ENCODE data around the gene STRIP1. TPM values are rescaled to one million over a fixed set of nuclear protein-coding genes. Genes with fewer than 3 reads are reported as not detected.

The STRIP1 gene
- total and polyA plus RNA-seq, 2 donors (not counting 1 experiment from before 2014, with no cell fraction given), result 17.2 to 43.8 TPM

GRCh38 chr1:110006516-110006915, 27.9 kb upstream of the STRIP1 start:
- no peak overlapping the region for H3K27ac ChIP-seq (ENCODE audit: insufficient read depth, low read length)

GRCh38 chr1:110007046-110007830, 27.2 kb upstream of the STRIP1 start:
- no peak for TF ChIP-seq EZH2 (IDR thresholded peaks at IDR 0.05; ENCODE audit: low read length, missing control alignments)
- no peak for TF ChIP-seq CTCF (conservative IDR thresholded peaks at IDR 0.05 in 1 of 2, IDR thresholded peaks at IDR 0.05 in 1 of 2; ENCODE audit: low read depth in 1 of 2, low read length in 2 of 2)
- Histone ChIP-seq H3K4me1 (ENCODE audit: control insufficient read depth, extremely low read depth, insufficient read depth, low read length) (peaks cover 22% of the 10 kb centered on the region), H3K27me3 (ENCODE audit: control insufficient read depth, insufficient read depth, low read length) (no peaks in the 10 kb centered on the region), H4K20me1 (ENCODE audit: control insufficient read depth, extremely low read depth, insufficient read depth, low read length) (no peaks in the 10 kb centered on the region), H3K9me3 (ENCODE audit: control insufficient read depth, insufficient read depth, low read depth, low read length) (no peaks in the 10 kb centered on the region), H3K4me2 (ENCODE audit: extremely low read depth, insufficient read depth, low read length) (no peak overlapping the region), H3K4me3 (replicated peaks in 1 of 4; ENCODE audit: control extremely low read depth in 1 of 4, insufficient read depth in 1 of 4, low read depth in 3 of 4, low read length in 4 of 4) (no peak overlapping the region), H3K27ac (ENCODE audit: insufficient read depth, low read length) (no peak overlapping the region), H3K79me2 (ENCODE audit: control insufficient read depth, insufficient read depth, low read length) (peaks cover 25% of the 10 kb centered on the region), H3K9ac (ENCODE audit: insufficient read depth, low read length) (no peak overlapping the region), H3K36me3 (ENCODE audit: control insufficient read depth, insufficient read depth, low read length) (peaks cover 3% of the 10 kb centered on the region), H2AFZ (ENCODE audit: low read length) (no peak overlapping the region)
- no peak for DNase-seq (ENCODE audit: low read depth in 2 of 2)

More at GRCh38 chr1:110006516-110006915, 27.9 kb upstream of the STRIP1 start:
- TF ChIP-seq CTCF (conservative IDR thresholded peaks at IDR 0.05 in 1 of 2, IDR thresholded peaks at IDR 0.05 in 1 of 2; ENCODE audit: low read depth in 1 of 2, low read length in 2 of 2) (no peak), EZH2 (IDR thresholded peaks at IDR 0.05; ENCODE audit: low read length, missing control alignments) (no peak)
- H2AFZ ChIP-seq (ENCODE audit: low read length), result no peak overlapping the region
- peaks cover 25% of the 10 kb centered on the region for H3K79me2 ChIP-seq (ENCODE audit: control insufficient read depth, insufficient read depth, low read length)
- H3K4me3 ChIP-seq (replicated peaks in 1 of 4; ENCODE audit: control extremely low read depth in 1 of 4, insufficient read depth in 1 of 4, low read depth in 3 of 4, low read length in 4 of 4), result no peak overlapping the region
- peaks cover 3% of the 10 kb centered on the region for H3K36me3 ChIP-seq (ENCODE audit: control insufficient read depth, insufficient read depth, low read length)
- no peak overlapping the region for H3K4me2 ChIP-seq (ENCODE audit: extremely low read depth, insufficient read depth, low read length)
- H3K4me1 ChIP-seq (ENCODE audit: control insufficient read depth, extremely low read depth, insufficient read depth, low read length), result peaks cover 22% of the 10 kb centered on the region
- no peaks in the 10 kb centered on the region for H3K27me3 ChIP-seq (ENCODE audit: control insufficient read depth, insufficient read depth, low read length)
- no peak for DNase-seq (ENCODE audit: low read depth in 2 of 2)
- no peaks in the 10 kb centered on the region for H3K9me3 ChIP-seq (ENCODE audit: control insufficient read depth, insufficient read depth, low read depth, low read length)
- H4K20me1 ChIP-seq (ENCODE audit: control insufficient read depth, extremely low read depth, insufficient read depth, low read length), result no peaks in the 10 kb centered on the region
- no peak overlapping the region for H3K9ac ChIP-seq (ENCODE audit: insufficient read depth, low read length)

GRCh38 chr1:110008971-110009565, 25.4 kb upstream of the STRIP1 start:
- TF ChIP-seq EZH2 (IDR thresholded peaks at IDR 0.05; ENCODE audit: low read length, missing control alignments), result no peak
- TF ChIP-seq CTCF (conservative IDR thresholded peaks at IDR 0.05 in 1 of 2, IDR thresholded peaks at IDR 0.05 in 1 of 2; ENCODE audit: low read depth in 1 of 2, low read length in 2 of 2), result no peak
- peaks cover 14% of the 10 kb centered on the region for H3K4me1 ChIP-seq (ENCODE audit: control insufficient read depth, extremely low read depth, insufficient read depth, low read length)
- no peak overlapping the region for H2AFZ ChIP-seq (ENCODE audit: low read length)
- H3K9ac ChIP-seq (ENCODE audit: insufficient read depth, low read length), result no peak overlapping the region
- H3K4me3 ChIP-seq (replicated peaks in 1 of 4; ENCODE audit: control extremely low read depth in 1 of 4, insufficient read depth in 1 of 4, low read depth in 3 of 4, low read length in 4 of 4), result no peak overlapping the region
- no peak overlapping the region for H3K4me2 ChIP-seq (ENCODE audit: extremely low read depth, insufficient read depth, low read length)
- no peak for DNase-seq (ENCODE audit: low read depth in 2 of 2)
- H3K27me3 ChIP-seq (ENCODE audit: control insufficient read depth, insufficient read depth, low read length), result no peaks in the 10 kb centered on the region
- peaks cover 25% of the 10 kb centered on the region for H3K79me2 ChIP-seq (ENCODE audit: control insufficient read depth, insufficient read depth, low read length)
- no peaks in the 10 kb centered on the region for H3K9me3 ChIP-seq (ENCODE audit: control insufficient read depth, insufficient read depth, low read depth, low read length)
- H4K20me1 ChIP-seq (ENCODE audit: control insufficient read depth, extremely low read depth, insufficient read depth, low read length), result no peaks in the 10 kb centered on the region
- peaks cover 5% of the 10 kb centered on the region for H3K36me3 ChIP-seq (ENCODE audit: control insufficient read depth, insufficient read depth, low read length)
- H3K27ac ChIP-seq (ENCODE audit: insufficient read depth, low read length), result no peak overlapping the region

Data from fibroblast of lung (primary cell).